Central memory CD8-positive, alpha-beta T cell (primary cell): ENCODE data around the gene LENEP.

Experiments used
- ATAC-seq: fragments of 150-1000 bp; cut with Tn5 transposase; replicated peaks from 2 replicates; pipeline ENCODE4 v1.10.0; 2022; ENCODE audit warnings: mild to moderate bottlenecking, moderate FRiP score, moderate number of reproducible peaks; ENCODE audit not compliant: poor library complexity, severe bottlenecking; ENCODE audit errors: extremely low read depth
- DNase-seq, 2 donors: peaks; one replicate each; pipeline ENCODE4 v3.0.0; 2021; ENCODE audit warnings: low spot score in 2 of 2
- H3K27ac Mint-ChIP-seq: one replicate; pipeline ENCODE4 v1.8.0; 2022; ENCODE audit warnings: low read depth, mild to moderate bottlenecking, moderate library complexity, mixed read lengths
- H3K27me3 Mint-ChIP-seq: one replicate; pipeline ENCODE4 v1.8.0; 2022; ENCODE audit warnings: mixed read lengths
- H3K36me3 Mint-ChIP-seq: one replicate; pipeline ENCODE4 v1.8.0; 2022; ENCODE audit warnings: mild to moderate bottlenecking, moderate library complexity, mixed read lengths; ENCODE audit not compliant: insufficient read depth
- H3K4me1 Mint-ChIP-seq: one replicate; pipeline ENCODE4 v1.8.0; 2022; ENCODE audit warnings: mixed read lengths
- H3K4me3 Mint-ChIP-seq: one replicate; pipeline ENCODE4 v1.8.0; 2022; ENCODE audit warnings: mild to moderate bottlenecking, moderate library complexity, mixed read lengths
- H3K9me3 Mint-ChIP-seq: one replicate; pipeline ENCODE4 v1.8.0; 2022; ENCODE audit warnings: mixed read lengths

Gene LENEP

DNA sequence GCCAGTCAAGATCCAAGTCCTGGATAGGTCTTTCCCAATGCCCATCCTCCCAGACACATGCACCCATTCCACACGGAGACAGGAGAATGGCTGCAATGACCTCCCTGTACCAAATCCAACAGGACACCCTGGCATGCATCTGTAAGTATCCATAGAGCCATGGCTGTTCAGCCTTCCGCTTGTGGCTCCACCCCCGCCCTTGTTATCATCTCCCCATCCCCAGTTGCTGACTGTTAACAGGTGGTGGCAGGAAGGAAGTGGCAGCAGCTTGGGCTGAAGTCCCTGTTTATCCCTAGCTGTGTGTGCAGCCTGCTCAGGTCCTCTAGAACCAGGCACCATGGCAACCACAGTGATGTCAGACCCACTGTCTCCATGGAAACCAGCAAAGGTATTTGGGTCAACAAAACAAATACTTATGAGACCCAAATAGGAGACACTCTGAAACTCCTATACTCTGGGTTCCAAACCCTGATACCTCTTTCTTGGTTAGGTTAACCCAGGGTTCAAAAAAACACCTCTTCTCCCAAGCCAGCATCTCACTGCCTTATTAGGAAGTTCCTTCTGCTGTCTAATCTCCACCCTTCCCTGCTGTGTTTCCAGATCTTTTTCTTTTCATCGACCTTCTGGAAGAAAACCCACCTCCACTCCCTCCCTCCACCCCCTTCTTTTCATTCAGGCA is 38.2 kb upstream of the LENEP start:
- Mint-ChIP-seq H3K9me3 (no peaks in the 10 kb centered on the region), H3K4me3 (peak overlapping the region; percentile 97), H3K27ac (peak overlapping the region; percentile 98), H3K27me3 (no peaks in the 10 kb centered on the region), H3K4me1 (peaks cover 61% of the 10 kb centered on the region), H3K36me3 (peaks cover 62% of the 10 kb centered on the region)
- peak; percentile 80 to 96 for DNase-seq
- ATAC-seq, result peak; percentile 90

GRCh38 chr1:154955718-154956543 is 37.5 kb upstream of the LENEP start, which contains the start of gene PBXIP1:
PBXIP1 (minus strand) TSS chr1:154956099; CDS start chr1:154953721, 2,378 bp downstream.
- ATAC-seq (peak; percentile 52), DNase-seq (peak; percentile 73 to 90)
- H3K9me3 Mint-ChIP-seq, result no peaks in the 10 kb centered on the region
- peaks cover 56% of the 10 kb centered on the region for H3K36me3 Mint-ChIP-seq
- H3K4me1 Mint-ChIP-seq, result peaks cover 62% of the 10 kb centered on the region
- peak within 1 kb of the TSS; percentile 97 for H3K4me3 Mint-ChIP-seq
- peak within 1 kb of the TSS; percentile 98 for H3K27ac Mint-ChIP-seq
- no peaks in the 10 kb centered on the region for H3K27me3 Mint-ChIP-seq

GRCh38 chr1:154956544-154956941 is 36.8 kb upstream of the LENEP start:
- peaks cover 54% of the 10 kb centered on the region for H3K36me3 Mint-ChIP-seq
- no peaks in the 10 kb centered on the region for H3K27me3 Mint-ChIP-seq
- H3K27ac Mint-ChIP-seq, result peak overlapping the region; percentile 98
- H3K4me1 Mint-ChIP-seq, result peaks cover 59% of the 10 kb centered on the region
- DNase-seq, result no peak
- H3K9me3 Mint-ChIP-seq, result no peaks in the 10 kb centered on the region
- H3K4me3 Mint-ChIP-seq, result peak overlapping the region; percentile 97
- no peak for ATAC-seq

GRCh38 chr1:154957091-154957657 is 36.2 kb upstream of the LENEP start:
- Mint-ChIP-seq H3K27ac (peak overlapping the region; percentile 49), H3K4me1 (peaks cover 54% of the 10 kb centered on the region), H3K9me3 (no peaks in the 10 kb centered on the region), H3K4me3 (no peak overlapping the region), H3K27me3 (no peaks in the 10 kb centered on the region), H3K36me3 (peaks cover 50% of the 10 kb centered on the region)
- no peak for DNase-seq
- ATAC-seq, result no peak

DNA sequence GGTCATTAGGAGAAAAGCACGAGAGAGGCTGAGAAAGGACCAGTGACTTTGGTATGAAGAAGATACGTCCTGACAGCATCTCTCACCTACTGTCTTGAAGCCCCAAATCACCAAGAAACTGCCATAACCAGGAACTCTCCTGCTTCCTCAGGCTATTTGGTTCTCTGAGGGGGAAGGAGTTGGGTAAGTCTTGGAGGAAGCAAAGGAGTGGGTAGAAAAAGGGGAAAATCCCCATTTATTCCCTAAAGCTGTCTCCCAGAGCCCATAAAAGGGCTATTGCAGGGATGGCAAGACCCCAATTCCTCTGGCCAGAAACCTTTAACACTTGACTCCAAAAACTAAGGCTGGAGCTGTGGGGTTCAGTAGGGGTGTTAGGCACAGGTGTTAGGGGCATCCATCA is 35.4 kb upstream of the LENEP start:
- Mint-ChIP-seq H3K4me3 (no peak overlapping the region), H3K4me1 (peaks cover 54% of the 10 kb centered on the region), H3K9me3 (no peaks in the 10 kb centered on the region), H3K27me3 (no peaks in the 10 kb centered on the region), H3K27ac (no peak overlapping the region), H3K36me3 (peaks cover 45% of the 10 kb centered on the region)
- no peak for ATAC-seq
- DNase-seq, result no peak

DNA sequence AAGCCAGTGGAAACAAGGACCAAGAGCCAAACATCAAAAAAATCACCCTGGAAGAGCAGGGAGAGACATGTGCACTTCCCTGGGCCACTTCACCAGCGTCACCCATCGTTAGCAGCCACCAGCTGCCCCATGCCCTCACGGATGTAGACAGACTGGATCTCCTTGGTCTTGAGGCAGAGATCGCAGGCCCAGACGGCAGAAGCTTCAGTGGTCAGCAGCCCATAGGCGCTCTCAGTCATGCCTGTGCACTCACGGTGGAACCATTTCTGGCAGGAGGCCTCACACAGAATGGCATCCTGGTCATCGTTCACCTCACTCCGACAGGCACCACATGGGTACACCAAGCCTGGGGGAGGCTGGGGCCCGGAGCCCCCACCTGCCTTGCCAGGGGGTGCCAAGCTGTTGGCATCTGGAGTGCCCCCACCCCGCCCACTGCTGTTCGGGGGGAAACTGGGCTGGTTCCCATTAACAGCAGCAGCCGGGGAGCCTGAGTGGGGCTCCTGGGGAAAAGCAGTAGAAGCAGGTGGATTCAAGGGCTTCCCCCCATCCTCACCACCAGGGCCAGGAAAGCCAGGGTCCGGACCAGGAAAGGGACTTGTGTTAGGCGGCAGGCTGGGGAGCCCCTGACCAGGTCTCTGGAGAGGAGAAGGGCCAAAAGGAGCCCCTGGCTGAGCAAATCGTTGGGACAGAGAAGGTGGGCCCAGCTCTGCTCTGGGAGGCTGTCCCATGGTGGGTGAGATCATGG is 34.5 kb upstream of the LENEP start:
- peaks cover 46% of the 10 kb centered on the region for H3K36me3 Mint-ChIP-seq
- H3K4me1 Mint-ChIP-seq, result peaks cover 50% of the 10 kb centered on the region
- DNase-seq (no peak), ATAC-seq (no peak)
- H3K27me3 Mint-ChIP-seq, result no peaks in the 10 kb centered on the region
- H3K9me3 Mint-ChIP-seq, result no peaks in the 10 kb centered on the region
- no peak overlapping the region for H3K27ac Mint-ChIP-seq
- H3K4me3 Mint-ChIP-seq, result peak overlapping the region; percentile 81

GRCh38 chr1:154959426-154959780 is 34.0 kb upstream of the LENEP start:
- Mint-ChIP-seq H3K9me3 (no peaks in the 10 kb centered on the region), H3K27me3 (no peaks in the 10 kb centered on the region), H3K4me1 (peaks cover 46% of the 10 kb centered on the region), H3K27ac (no peak overlapping the region), H3K36me3 (peaks cover 44% of the 10 kb centered on the region), H3K4me3 (peak overlapping the region; percentile 81)
- DNase-seq (no peak), ATAC-seq (no peak)

- peak overlapping the region; percentile 81 for H3K4me3 Mint-ChIP-seq
- no peak for ATAC-seq
- no peaks in the 10 kb centered on the region for H3K27me3 Mint-ChIP-seq
- H3K36me3 Mint-ChIP-seq, result peaks cover 38% of the 10 kb centered on the region
- H3K9me3 Mint-ChIP-seq, result no peaks in the 10 kb centered on the region
- peak overlapping the region; percentile 86 for H3K27ac Mint-ChIP-seq
- DNase-seq, result no peak
- H3K4me1 Mint-ChIP-seq, result peaks cover 36% of the 10 kb centered on the region
Observed at GRCh38 chr1:154960446-154961136, 32.8 kb upstream of the LENEP start.

- Mint-ChIP-seq H3K27ac (peak within 1 kb of the TSS; percentile 86), H3K27me3 (no peaks in the 10 kb centered on the region), H3K9me3 (no peaks in the 10 kb centered on the region), H3K36me3 (peaks cover 34% of the 10 kb centered on the region), H3K4me3 (peak within 1 kb of the TSS; percentile 81), H3K4me1 (peaks cover 27% of the 10 kb centered on the region)
- DNase-seq (peak; percentile 72 to 73), ATAC-seq (peak; percentile 80)
Observed at GRCh38 chr1:154961207-154962155, 31.9 kb upstream of the LENEP start, which contains the start of gene PYGO2. PYGO2 (minus strand) TSS chr1:154961782; CDS start chr1:154961576, 206 bp downstream.

GRCh38 chr1:154962156-154962749 is 31.1 kb upstream of the LENEP start:
- H3K36me3 Mint-ChIP-seq, result peaks cover 38% of the 10 kb centered on the region
- H3K4me3 Mint-ChIP-seq, result peak overlapping the region; percentile 81
- peak overlapping the region; percentile 86 for H3K27ac Mint-ChIP-seq
- no peaks in the 10 kb centered on the region for H3K9me3 Mint-ChIP-seq
- no peaks in the 10 kb centered on the region for H3K27me3 Mint-ChIP-seq
- peaks cover 26% of the 10 kb centered on the region for H3K4me1 Mint-ChIP-seq
- no peak for DNase-seq
- peak; percentile 16 for ATAC-seq
